HepG2 (cell line): Measurements from ENCODE around the gene LONP1. TPM values are rescaled to one million over a fixed set of nuclear protein-coding genes. Genes with fewer than 3 reads are reported as not detected.

Experiments
- FOXA3 ChIP-seq: IDR thresholded peaks from 2 replicates; pipeline ENCODE4 v1.6.1; 2016; ENCODE audit warnings: missing genetic modification reagents, missing compliant biosample characterization
- GFI1 ChIP-seq: sonication (generic); formaldehyde crosslinking; IDR thresholded peaks from 2 replicates; pipeline ENCODE4 v1.5.0; 2020; ENCODE audit warnings: missing genetic modification reagents, mild to moderate bottlenecking, borderline replicate concordance
- KDM4B ChIP-seq: sonication (generic); formaldehyde crosslinking; IDR thresholded peaks from 2 replicates; pipeline ENCODE4 v1.4.0; 2020; ENCODE audit warnings: missing genetic modification reagents
- SIX1 ChIP-seq: sonication (generic); formaldehyde crosslinking; IDR thresholded peaks from 2 replicates; pipeline ENCODE4 v1.4.0; 2020; ENCODE audit warnings: missing genetic modification reagents, borderline replicate concordance
- SIX4 ChIP-seq: sonication (generic); formaldehyde crosslinking; IDR thresholded peaks from 2 replicates; pipeline ENCODE4 v1.4.0; 2020; ENCODE audit warnings: missing genetic modification reagents
- TEAD2 ChIP-seq: sonication (generic); formaldehyde crosslinking; IDR thresholded peaks from 2 replicates; pipeline ENCODE4 v1.9.0; 2021; ENCODE audit warnings: missing genetic modification reagents
- ZBTB38 ChIP-seq: sonication (generic); formaldehyde crosslinking; IDR thresholded peaks from 2 replicates; pipeline ENCODE4 v1.5.1; 2020; ENCODE audit warnings: mild to moderate bottlenecking, missing genetic modification reagents
- ZNF280D ChIP-seq: sonication (generic); formaldehyde crosslinking; IDR thresholded peaks from 2 replicates; pipeline ENCODE4 v1.5.1; 2020; ENCODE audit warnings: mild to moderate bottlenecking, missing genetic modification reagents
- ZNF326 ChIP-seq: sonication (generic); formaldehyde crosslinking; IDR thresholded peaks from 2 replicates; pipeline ENCODE4 v1.4.0; 2020; ENCODE audit warnings: missing genetic modification reagents, borderline replicate concordance
- ZNF335 ChIP-seq: sonication (generic); formaldehyde crosslinking; IDR thresholded peaks from 2 replicates; pipeline ENCODE4 v1.4.0; 2020; ENCODE audit warnings: missing genetic modification reagents
- ZNF446 ChIP-seq: sonication (generic); formaldehyde crosslinking; IDR thresholded peaks from 2 replicates; pipeline ENCODE4 v1.5.0; 2020; ENCODE audit warnings: mild to moderate bottlenecking, missing genetic modification reagents
- ZNF484 ChIP-seq: sonication (generic); formaldehyde crosslinking; IDR thresholded peaks from 2 replicates; pipeline ENCODE4 v1.5.1; 2020; ENCODE audit warnings: mild to moderate bottlenecking, low read depth, missing genetic modification reagents, borderline replicate concordance
- ZNF574 ChIP-seq: sonication (generic); formaldehyde crosslinking; IDR thresholded peaks from 2 replicates; pipeline ENCODE4 v1.4.0; 2020; ENCODE audit warnings: missing genetic modification reagents
- ZNF605 ChIP-seq: sonication (generic); formaldehyde crosslinking; IDR thresholded peaks from 2 replicates; pipeline ENCODE4 v1.8.0; 2022; ENCODE audit warnings: mild to moderate bottlenecking, missing genetic modification reagents
- polyA plus RNA-seq, 8 experiments: library from polyadenylated mRNA; depleted of rRNA in 3 of 8; stranded (reverse) in 7 of 8; unstranded in 1 of 8; fragments of >200 nt; fragmentation: Illumina TruSeq in 4 of 8; extraction: Trizol in 4 of 8; gene quantifications; 2 replicates each; pipeline versions ENCODE4 v1.2.1 to v1.2.3, GENCODE V29; 2011 to 2016; ENCODE audit warnings: low read depth in 4 of 8, missing spikeins in 1 of 8, mixed read lengths in 1 of 8; ENCODE audit not compliant: insufficient read depth in 1 of 8
- total RNA-seq, 5 experiments: library from RNA; depleted of rRNA; stranded (reverse); fragments of >200 nt; fragmentation: Illumina TruSeq; extraction: Trizol; gene quantifications; 2 replicates each; pipeline ENCODE4 v1.2.3, GENCODE V29; 2016; ENCODE audit warnings: low read depth in 1 of 5
- TF ChIP-seq, protein P1 (sequence below), 2 experiments: sonication (generic) in 1 of 2; formaldehyde crosslinking in 1 of 2; IDR thresholded peaks; 2 replicates each; pipeline versions ENCODE4 v1.4.0 to v1.6.1; 2016 to 2020; ENCODE audit warnings: borderline replicate concordance in 1 of 2, low read depth in 1 of 2, mild to moderate bottlenecking in 1 of 2, missing genetic modification reagents in 1 of 2
- TF ChIP-seq, protein P2 (sequence below): sonication (generic); formaldehyde crosslinking; IDR thresholded peaks from 2 replicates; pipeline ENCODE4 v1.4.0; 2020; ENCODE audit warnings: missing genetic modification reagents

The LONP1 gene
- total and polyA plus RNA-seq, 2 of the 13 experiments (the other 11 are each of a cell fraction or from before 2014, with no cell fraction given) = 59.5 to 76.8 TPM

DNA sequence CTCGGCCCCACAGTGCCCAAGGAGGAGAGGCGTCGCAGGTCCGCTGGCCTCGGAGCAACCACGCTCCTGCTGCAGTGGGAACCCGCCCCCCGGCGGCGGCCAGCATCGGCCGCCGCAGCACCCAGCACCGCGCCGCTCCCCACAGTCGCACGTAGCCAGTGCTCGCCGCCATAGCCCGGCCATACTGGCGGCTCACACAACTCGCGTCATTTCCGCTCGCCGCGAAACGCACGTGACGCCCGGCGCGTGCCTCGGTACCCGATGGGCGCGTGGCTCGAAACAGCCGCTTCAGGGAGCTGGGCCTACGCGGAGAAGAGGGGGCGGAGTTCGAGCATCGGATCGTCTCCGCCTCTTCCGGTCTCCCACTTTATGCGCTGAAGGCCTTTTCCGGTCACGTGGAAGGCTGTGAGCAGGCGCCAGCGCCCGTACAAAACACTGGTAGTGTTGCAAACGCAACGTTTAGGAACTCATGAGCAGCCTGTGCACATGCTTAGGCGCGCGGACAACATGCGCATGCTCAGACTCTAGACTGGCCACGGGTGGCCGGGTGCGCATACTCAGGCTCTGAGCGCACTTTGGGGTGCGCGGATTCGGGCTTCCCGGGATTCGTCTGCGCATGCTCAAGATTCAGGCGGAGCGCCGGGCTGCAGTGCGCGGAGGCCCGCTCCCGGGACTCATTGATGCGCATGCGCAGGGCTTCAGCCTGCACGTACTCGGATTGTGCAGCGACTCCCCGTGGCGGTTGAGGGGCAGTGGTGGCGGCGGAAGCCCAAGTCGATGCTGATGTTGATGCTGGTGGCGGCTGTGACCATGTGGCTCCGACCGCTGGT lies at the start of gene LONP1, which contains the start of gene CATSPERD (continued):
- TF ChIP-seq, protein P1, sequence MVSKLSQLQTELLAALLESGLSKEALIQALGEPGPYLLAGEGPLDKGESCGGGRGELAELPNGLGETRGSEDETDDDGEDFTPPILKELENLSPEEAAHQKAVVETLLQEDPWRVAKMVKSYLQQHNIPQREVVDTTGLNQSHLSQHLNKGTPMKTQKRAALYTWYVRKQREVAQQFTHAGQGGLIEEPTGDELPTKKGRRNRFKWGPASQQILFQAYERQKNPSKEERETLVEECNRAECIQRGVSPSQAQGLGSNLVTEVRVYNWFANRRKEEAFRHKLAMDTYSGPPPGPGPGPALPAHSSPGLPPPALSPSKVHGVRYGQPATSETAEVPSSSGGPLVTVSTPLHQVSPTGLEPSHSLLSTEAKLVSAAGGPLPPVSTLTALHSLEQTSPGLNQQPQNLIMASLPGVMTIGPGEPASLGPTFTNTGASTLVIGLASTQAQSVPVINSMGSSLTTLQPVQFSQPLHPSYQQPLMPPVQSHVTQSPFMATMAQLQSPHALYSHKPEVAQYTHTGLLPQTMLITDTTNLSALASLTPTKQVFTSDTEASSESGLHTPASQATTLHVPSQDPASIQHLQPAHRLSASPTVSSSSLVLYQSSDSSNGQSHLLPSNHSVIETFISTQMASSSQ (IDR thresholded peaks at IDR 0.05; ENCODE audit: low read depth) = no peak
- TF ChIP-seq, protein P1 (CRISPR knock-in tag; IDR thresholded peaks at IDR 0.05; ENCODE audit: borderline replicate concordance) = peak; percentile 75
- TF ChIP-seq SIX4 (CRISPR knock-in tag) (peak; percentile 71), ZBTB38 (CRISPR knock-in tag) (peak; percentile 85), TEAD2 (CRISPR knock-in tag) (0 out of 2 replicates have a peak, but pooled peaks have one; percentile 20), ZNF484 (CRISPR knock-in tag) (no peak), ZNF446 (no peak), KDM4B (CRISPR knock-in tag) (no peak), ZNF326 (CRISPR knock-in tag) (no peak), SIX1 (CRISPR knock-in tag) (peak; percentile 62), FOXA3 (CRISPR knock-in tag) (peak; percentile 75), ZNF574 (CRISPR knock-in tag) (peak; percentile 95), ZNF335 (CRISPR knock-in tag) (peak; percentile 94), ZNF280D (CRISPR knock-in tag) (no peak), GFI1 (CRISPR knock-in tag) (peak; percentile 59; the same call in 1 of the 2 replicates), ZNF605 (CRISPR knock-in tag) (peak; percentile 98)
- TF ChIP-seq, protein P2, sequence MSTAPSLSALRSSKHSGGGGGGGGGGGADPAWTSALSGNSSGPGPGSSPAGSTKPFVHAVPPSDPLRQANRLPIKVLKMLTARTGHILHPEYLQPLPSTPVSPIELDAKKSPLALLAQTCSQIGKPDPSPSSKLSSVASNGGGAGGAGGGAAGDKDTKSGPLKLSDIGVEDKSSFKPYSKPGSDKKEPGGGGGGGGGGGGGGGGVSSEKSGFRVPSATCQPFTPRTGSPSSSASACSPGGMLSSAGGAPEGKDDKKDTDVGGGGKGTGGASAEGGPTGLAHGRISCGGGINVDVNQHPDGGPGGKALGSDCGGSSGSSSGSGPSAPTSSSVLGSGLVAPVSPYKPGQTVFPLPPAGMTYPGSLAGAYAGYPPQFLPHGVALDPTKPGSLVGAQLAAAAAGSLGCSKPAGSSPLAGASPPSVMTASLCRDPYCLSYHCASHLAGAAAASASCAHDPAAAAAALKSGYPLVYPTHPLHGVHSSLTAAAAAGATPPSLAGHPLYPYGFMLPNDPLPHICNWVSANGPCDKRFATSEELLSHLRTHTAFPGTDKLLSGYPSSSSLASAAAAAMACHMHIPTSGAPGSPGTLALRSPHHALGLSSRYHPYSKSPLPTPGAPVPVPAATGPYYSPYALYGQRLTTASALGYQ (CRISPR knock-in tag) = peak; percentile 76
